ENCODE results near the gene B3GALT4. TPM values are rescaled to one million over a fixed set of nuclear protein-coding genes. Genes with fewer than 3 reads are reported as not detected.
A peak's percentile ranks its signal among the peaks of the same experiment; 100 is the strongest.
"Not testable (repeated sequence)": the region's sequence is repeated elsewhere in the genome, so short reads cannot be mapped to it uniquely, and the experiment has no call there.

The B3GALT4 gene
- total RNA-seq, 1 donor from 2014 or later = 4.6 TPM

GRCh38 chr6:33259032-33259431 lies 17.9 kb upstream of the B3GALT4 start:
- no peak for DNase-seq (ENCODE audit: low spot score in 2 of 2, unreplicated experiment in 2 of 2)
- H3K36me3 Mint-ChIP-seq = peaks cover 42% of the 10 kb centered on the region
- no peak overlapping the region for H3K27ac Mint-ChIP-seq
- no peak for TF ChIP-seq CTCF (IDR thresholded peaks at IDR 0.05; ENCODE audit: unreplicated experiment)
- no peaks in the 10 kb centered on the region for H3K9me3 Mint-ChIP-seq
- H3K27me3 Mint-ChIP-seq (ENCODE audit: low read depth) = no peaks in the 10 kb centered on the region
- H3K4me1 Mint-ChIP-seq = no peaks in the 10 kb centered on the region
- no peak overlapping the region for H3K4me3 Mint-ChIP-seq

- H3K4me1 Mint-ChIP-seq; H3K4me3 Mint-ChIP-seq; DNase-seq (ENCODE audit: low spot score in 2 of 2, unreplicated experiment in 2 of 2); H3K27ac Mint-ChIP-seq; H3K9me3 Mint-ChIP-seq; H3K27me3 Mint-ChIP-seq (ENCODE audit: low read depth): not testable (repeated sequence)
- H3K36me3 Mint-ChIP-seq = peaks cover 45% of the 10 kb centered on the region
These were observed 14.4 kb upstream of the B3GALT4 start for GRCh38 chr6:33262490-33262889.

- Mint-ChIP-seq H3K27me3 (ENCODE audit: low read depth) (no peaks in the 10 kb centered on the region), H3K4me3 (no peak overlapping the region), H3K9me3 (no peaks in the 10 kb centered on the region), H3K27ac (no peak overlapping the region), H3K4me1 (no peaks in the 10 kb centered on the region), H3K36me3 (peaks cover 49% of the 10 kb centered on the region)
- TF ChIP-seq CTCF (IDR thresholded peaks at IDR 0.05; ENCODE audit: unreplicated experiment) = no peak
- no peak for DNase-seq (ENCODE audit: low spot score in 2 of 2, unreplicated experiment in 2 of 2)
These were observed 12.9 kb upstream of the B3GALT4 start for GRCh38 chr6:33264015-33264414.

- peaks cover 24% of the 10 kb centered on the region for H3K36me3 Mint-ChIP-seq
- no peak for DNase-seq (ENCODE audit: low spot score in 2 of 2, unreplicated experiment in 2 of 2)
- no peaks in the 10 kb centered on the region for H3K27me3 Mint-ChIP-seq (ENCODE audit: low read depth)
- peaks cover 43% of the 10 kb centered on the region for H3K4me1 Mint-ChIP-seq
- no peak for TF ChIP-seq CTCF (IDR thresholded peaks at IDR 0.05; ENCODE audit: unreplicated experiment)
- H3K9me3 Mint-ChIP-seq = no peaks in the 10 kb centered on the region
- peak overlapping the region; percentile 98 for H3K4me3 Mint-ChIP-seq
- peak overlapping the region; percentile 99 for H3K27ac Mint-ChIP-seq
These were observed 5.8 kb upstream of the B3GALT4 start for GRCh38 chr6:33271117-33271467.

- peak within 1 kb of the TSS; percentile 99 for H3K27ac Mint-ChIP-seq
- peaks cover 23% of the 10 kb centered on the region for H3K36me3 Mint-ChIP-seq
- DNase-seq (ENCODE audit: low spot score in 2 of 2, unreplicated experiment in 2 of 2) = peak; percentile 85 to 86
These were observed 5.3 kb upstream of the B3GALT4 start, which contains the start of the genes RPS18 and VPS52 for GRCh38 chr6:33271468-33272274. TSS of gene RPS18 (plus strand) at chr6:33272075. CDS start at chr6:33272120, 45 bp downstream. TSS of gene VPS52 (minus strand) at chr6:33271876. CDS start at chr6:33271675, 201 bp downstream.

More at GRCh38 chr6:33271468-33272274, 5.3 kb upstream of the B3GALT4 start, which contains the start of the genes RPS18 and VPS52:
- TF ChIP-seq CTCF (IDR thresholded peaks at IDR 0.05; ENCODE audit: unreplicated experiment) = no peak
- Mint-ChIP-seq H3K4me3 (peak within 1 kb of the TSS; percentile 98), H3K4me1 (peaks cover 49% of the 10 kb centered on the region), H3K27me3 (ENCODE audit: low read depth) (no peaks in the 10 kb centered on the region), H3K9me3 (no peaks in the 10 kb centered on the region)

Measured in mesothelial cell of epicardium (in vitro differentiated cells).